Transverse colon (tissue), 4 donors: ENCODE data around the gene C11orf21. TPM values are rescaled to one million over a fixed set of nuclear protein-coding genes. Genes with fewer than 3 reads are reported as not detected.

Source experiments
- DNase-seq: peaks from one replicate; pipeline ENCODE4 v3.0.0-alpha.2; 2019
- H3K27ac ChIP-seq, 4 donors: fragments of 200-600 bp; sonication (generic); 2 replicates each; pipeline ENCODE4 v1.5.1; 2016 to 2018; ENCODE audit warnings: inconsistent platforms in 4 of 4
- H3K27me3 ChIP-seq: fragments of 200-600 bp; sonication (generic); 2 replicates; pipeline ENCODE4 v1.5.1; 2017; ENCODE audit warnings: inconsistent platforms
- H3K36me3 ChIP-seq, 4 donors: fragments of 200-600 bp; sonication (generic); 2 replicates each; pipeline ENCODE4 v1.5.1; 2017 to 2019; ENCODE audit warnings: inconsistent platforms in 4 of 4
- H3K4me1 ChIP-seq, 4 donors: fragments of 200-600 bp; sonication (generic); 2 replicates each; pipeline ENCODE4 v1.5.1; 2017 to 2020; ENCODE audit warnings: inconsistent platforms in 4 of 4
- H3K4me3 ChIP-seq, 4 donors: fragments of 200-600 bp; sonication (generic); 1 replicate in 1 of 4; 2 replicates in 3 of 4; pipeline versions ENCODE4 v1.5.1 to v1.6.1; 2017 to 2019; ENCODE audit warnings: inconsistent platforms in 4 of 4
- H3K9me3 ChIP-seq, 2 donors: fragments of 200-600 bp; sonication (generic); 2 replicates each; pipeline ENCODE4 v1.5.1; 2017 to 2019; ENCODE audit warnings: inconsistent platforms in 2 of 2
- EP300 ChIP-seq: sonication (generic); formaldehyde crosslinking; IDR thresholded peaks from one replicate; pipeline ENCODE4 v1.6.1; 2017; ENCODE audit warnings: antibody characterized with exemption, low read depth
- POLR2A ChIP-seq: fragments of 450-650 bp; IDR thresholded peaks from one replicate; pipeline ENCODE4 v1.6.1; 2016; ENCODE audit warnings: antibody characterized with exemption, mild to moderate bottlenecking, moderate library complexity
- POLR2AphosphoS5 ChIP-seq, 3 donors: sonication (generic); formaldehyde crosslinking; IDR thresholded peaks; one replicate each; pipeline ENCODE4 v1.6.1; 2016; ENCODE audit warnings: antibody characterized with exemption in 3 of 3
- WGBS, 2 donors: methylation state at CpG; one replicate each; pipeline ENCODE4 v1.1.5; 2018; ENCODE audit warnings: low coverage in 1 of 2; 5-methylcytosine and 5-hydroxymethylcytosine counted together
- in situ Hi-C, 4 donors: fragments of 200-750 bp; cut with MboI; loops; one replicate each; pipeline versions ENCODE4 v1.15.0 to v1.15.1; 2017; ENCODE audit warnings: low sequenced_read_pairs in 3 of 4, low pct_ligation_motif_present in 1 of 4, low pct_unique_long_range_greater_than_20kb in 1 of 4
- intact Hi-C: fragments of 100-400 bp; cut with DNase I; formaldehyde crosslinking; loops from one replicate; pipeline ENCODE4 v1.15.1; 2023; ENCODE audit warnings: low total_unique reads
- total RNA-seq, 4 donors: library from RNA; depleted of rRNA; stranded (reverse); fragments of >200 nt; gene quantifications; one replicate each; pipeline ENCODE4 v1.1.0, GENCODE V29; 2016
- TF ChIP-seq, protein P1 (sequence below), 5 experiments: fragments of 200-600 bp in 3 of 5; fragments of 450-650 bp in 2 of 5; sonication (generic) in 3 of 5; IDR thresholded peaks; 1 replicate in 2 of 5; 2 replicates in 3 of 5; pipeline ENCODE4 v1.5.1; 2016 to 2017; ENCODE audit warnings: antibody characterized with exemption in 5 of 5, inconsistent platforms in 3 of 5, mild to moderate bottlenecking in 2 of 5, moderate library complexity in 1 of 5

The C11orf21 gene
- total RNA-seq, 4 donors from 2014 or later: 0.27 TPM; not detected in 3

DNA sequence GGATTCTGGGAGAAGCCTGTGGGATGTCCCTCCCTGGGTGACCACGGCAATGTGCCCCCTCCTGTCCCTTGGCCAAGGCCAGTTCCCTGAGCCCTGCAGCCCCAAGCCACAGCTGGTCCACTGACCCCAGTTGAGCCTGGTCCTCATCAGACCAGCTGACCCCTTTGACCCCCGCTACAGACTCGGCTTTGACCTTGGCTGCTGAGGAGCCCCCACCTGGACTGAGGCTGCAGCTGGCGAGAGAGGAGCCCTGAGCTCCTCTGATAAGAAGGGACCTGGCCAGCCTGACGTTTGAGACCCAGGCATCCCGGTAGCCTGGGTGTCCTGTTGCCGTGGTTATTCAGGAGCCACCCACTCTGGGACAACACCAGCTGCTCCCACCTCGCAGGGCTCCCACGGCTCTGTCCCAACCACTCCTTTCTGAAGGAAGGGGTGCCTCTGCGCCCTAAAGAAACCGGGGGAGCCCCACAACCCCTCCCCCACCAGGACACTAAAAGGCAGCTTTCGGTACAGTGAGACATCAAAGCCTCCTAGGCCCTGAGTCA is 34.3 kb downstream of the C11orf21 start:
- TF ChIP-seq, protein P1, sequence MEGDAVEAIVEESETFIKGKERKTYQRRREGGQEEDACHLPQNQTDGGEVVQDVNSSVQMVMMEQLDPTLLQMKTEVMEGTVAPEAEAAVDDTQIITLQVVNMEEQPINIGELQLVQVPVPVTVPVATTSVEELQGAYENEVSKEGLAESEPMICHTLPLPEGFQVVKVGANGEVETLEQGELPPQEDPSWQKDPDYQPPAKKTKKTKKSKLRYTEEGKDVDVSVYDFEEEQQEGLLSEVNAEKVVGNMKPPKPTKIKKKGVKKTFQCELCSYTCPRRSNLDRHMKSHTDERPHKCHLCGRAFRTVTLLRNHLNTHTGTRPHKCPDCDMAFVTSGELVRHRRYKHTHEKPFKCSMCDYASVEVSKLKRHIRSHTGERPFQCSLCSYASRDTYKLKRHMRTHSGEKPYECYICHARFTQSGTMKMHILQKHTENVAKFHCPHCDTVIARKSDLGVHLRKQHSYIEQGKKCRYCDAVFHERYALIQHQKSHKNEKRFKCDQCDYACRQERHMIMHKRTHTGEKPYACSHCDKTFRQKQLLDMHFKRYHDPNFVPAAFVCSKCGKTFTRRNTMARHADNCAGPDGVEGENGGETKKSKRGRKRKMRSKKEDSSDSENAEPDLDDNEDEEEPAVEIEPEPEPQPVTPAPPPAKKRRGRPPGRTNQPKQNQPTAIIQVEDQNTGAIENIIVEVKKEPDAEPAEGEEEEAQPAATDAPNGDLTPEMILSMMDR (IDR thresholded peaks at IDR 0.05): no peak
- TF ChIP-seq EP300: no peak
- no peak for TF ChIP-seq POLR2AphosphoS5 (IDR thresholded peaks at IDR 0.05)
- no peak for TF ChIP-seq POLR2A
- in situ Hi-C loops: loop anchor here in 1 of 4 donors (10.0 kb wide), 1 partner anchor 63 kb away; no protein-coding TSS in a partner anchor
- Histone ChIP-seq H3K27ac (no peak overlapping the region), H3K4me3 (no peak overlapping the region), H3K27me3 (peaks cover 49% of the 10 kb centered on the region), H3K36me3 (no peaks in the 10 kb centered on the region), H3K9me3 (no peaks in the 10 kb centered on the region), H3K4me1 (peaks cover 0 to 30% (median 26%) of the 10 kb centered on the region in 4 donors)
- 56% methylated on average over 6 of the region's 12 CpGs; no CpG with 5 or more reads in 1 of the 2 donors for WGBS, 2 donors
- intact Hi-C loops: no loop called here
- no peak for DNase-seq

DNA sequence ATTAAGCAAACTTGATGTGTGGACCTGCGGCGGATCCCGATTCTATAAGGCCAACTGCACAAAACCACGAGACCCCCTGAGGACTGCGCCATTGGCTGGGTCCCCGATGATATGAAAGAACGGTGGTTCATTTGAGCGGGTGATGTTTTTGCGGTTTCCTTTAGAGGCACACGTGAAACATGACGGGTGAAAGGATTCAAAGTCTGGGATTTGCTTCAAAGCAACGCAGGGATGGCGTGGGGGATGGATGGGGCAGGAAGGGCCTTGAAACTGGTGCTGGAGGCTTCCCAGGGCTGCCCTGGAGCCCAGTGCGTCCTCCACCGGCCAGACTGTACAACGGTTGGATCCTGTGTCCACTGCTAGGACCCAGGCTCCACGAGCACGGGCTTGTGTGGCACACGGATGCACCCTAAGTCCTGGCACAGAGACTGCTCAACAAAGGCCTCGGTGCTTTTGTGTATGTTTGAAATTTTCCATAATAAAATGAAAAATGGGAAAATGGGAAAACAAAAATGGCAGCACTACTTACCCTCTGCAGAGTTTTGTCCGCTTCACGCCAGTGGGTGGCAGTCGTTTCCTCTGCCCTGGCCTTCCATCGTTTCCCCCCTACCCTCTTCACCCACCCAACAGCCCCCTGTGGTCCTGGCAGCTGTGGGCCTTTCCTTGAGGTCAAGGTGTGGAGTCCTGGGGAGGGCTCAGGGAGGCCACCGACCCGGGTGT is 35.0 kb downstream of the C11orf21 start:
- in situ Hi-C loops: loop anchor here in 1 of 4 donors (10.0 kb wide), 1 partner anchor 62 kb away; no protein-coding TSS in a partner anchor
- Histone ChIP-seq H3K27me3 (peaks cover 43% of the 10 kb centered on the region), H3K27ac (no peak overlapping the region), H3K4me3 (no peak overlapping the region), H3K9me3 (no peaks in the 10 kb centered on the region), H3K36me3 (no peaks in the 10 kb centered on the region), H3K4me1 (peaks cover 0 to 30% (median 26%) of the 10 kb centered on the region in 4 donors)
- WGBS, 2 donors: 65 to 86% methylated on average over 4 to 25 of the region's 26 CpGs
- intact Hi-C loops: no loop called here
- TF ChIP-seq POLR2AphosphoS5 (IDR thresholded peaks at IDR 0.05): no peak
- TF ChIP-seq, protein P1 (IDR thresholded peaks at IDR 0.05): no peak
- TF ChIP-seq POLR2A: no peak
- TF ChIP-seq EP300: no peak
- no peak for DNase-seq

DNA sequence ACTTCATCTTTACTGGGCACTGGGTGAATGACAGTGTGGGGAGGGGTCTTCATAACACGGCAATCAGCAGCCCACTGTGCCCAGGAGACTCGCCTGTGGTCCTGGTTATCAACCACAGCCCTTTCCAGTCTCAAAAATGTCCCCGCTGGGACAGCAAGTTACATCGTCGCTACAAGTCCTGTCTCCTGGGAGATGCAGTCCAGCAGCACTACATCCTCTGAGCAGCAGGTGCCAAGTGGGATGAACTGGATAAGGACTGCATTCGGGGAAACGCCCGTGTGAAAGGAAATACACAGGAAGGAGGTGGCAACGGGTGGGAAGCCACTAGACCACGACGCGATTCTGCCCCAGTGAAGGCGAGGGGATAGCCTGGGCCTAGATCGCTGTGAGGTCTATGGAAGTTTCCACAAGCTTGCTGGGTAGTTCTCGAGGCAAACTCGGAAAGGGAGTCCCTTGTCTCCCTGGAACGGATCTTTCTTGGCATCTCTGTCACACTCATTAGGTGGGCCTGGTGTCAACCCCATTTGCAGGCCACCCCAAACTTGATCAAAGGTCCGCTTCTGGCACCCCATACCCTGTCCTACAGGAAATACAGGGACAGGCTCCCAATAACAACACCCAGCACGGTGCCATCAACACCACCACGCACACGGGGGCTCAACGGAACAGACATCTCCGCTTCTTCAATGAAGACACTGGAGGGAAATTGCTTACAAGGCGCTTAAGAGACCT is 35.7 kb downstream of the C11orf21 start:
- in situ Hi-C loops: loop anchor here in 1 of 4 donors (10.0 kb wide), 1 partner anchor 61 kb away; no protein-coding TSS in a partner anchor
- Histone ChIP-seq H3K27ac (peak overlapping the region in 2 of 4 donors; percentile 4 to 22), H3K4me3 (no peak overlapping the region), H3K4me1 (peaks cover 0 to 29% (median 25%) of the 10 kb centered on the region in 4 donors), H3K27me3 (peaks cover 36% of the 10 kb centered on the region), H3K36me3 (no peaks in the 10 kb centered on the region), H3K9me3 (no peaks in the 10 kb centered on the region)
- 56 to 100% methylated on average over 4 to 24 of the region's 24 CpGs for WGBS, 2 donors
- no peak for TF ChIP-seq POLR2AphosphoS5 (IDR thresholded peaks at IDR 0.05)
- no peak for TF ChIP-seq EP300
- TF ChIP-seq POLR2A: no peak
- TF ChIP-seq, protein P1 (IDR thresholded peaks at IDR 0.05): no peak
- intact Hi-C loops: no loop called here
- no peak for DNase-seq

DNA sequence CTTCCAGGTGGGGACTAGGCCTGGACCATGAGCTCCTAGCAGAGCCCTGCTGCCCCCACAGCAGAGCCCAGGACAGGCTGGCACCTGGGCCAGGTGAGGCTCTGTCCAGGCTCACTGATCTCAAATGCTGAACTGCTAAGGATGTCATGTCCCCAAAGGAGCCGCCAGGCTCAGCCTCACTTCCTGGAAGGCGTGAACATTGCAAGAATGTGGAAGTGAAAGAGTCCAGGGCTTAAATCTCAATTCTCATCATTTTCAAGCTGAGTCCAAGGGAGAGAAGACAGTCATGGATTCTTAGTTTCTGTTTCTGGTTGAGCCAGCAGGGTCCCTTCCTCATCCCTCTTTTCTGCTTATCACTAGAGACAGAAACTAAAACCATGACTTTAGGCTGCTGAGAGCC is 36.3 kb downstream of the C11orf21 start:
- no peaks in the 10 kb centered on the region for H3K9me3 ChIP-seq
- no peak for TF ChIP-seq EP300
- TF ChIP-seq, protein P1 (IDR thresholded peaks at IDR 0.05): no peak
- no peak for TF ChIP-seq POLR2A
- TF ChIP-seq POLR2AphosphoS5 (IDR thresholded peaks at IDR 0.05): no peak
- no peaks in the 10 kb centered on the region for H3K36me3 ChIP-seq
- no peak overlapping the region for H3K4me3 ChIP-seq
- in situ Hi-C loops: loop anchor here in 1 of 4 donors (10.0 kb wide), 1 partner anchor 61 kb away; no protein-coding TSS in a partner anchor
- 43% methylated on average over 2 of the region's 2 CpGs; no CpG with 5 or more reads in 1 of the 2 donors for WGBS, 2 donors
- no peak for DNase-seq
- peak overlapping the region in 2 of 4 donors; percentile 4 to 22 for H3K27ac ChIP-seq
- intact Hi-C loops: no loop called here
- peaks cover 0 to 22% (median 19%) of the 10 kb centered on the region in 4 donors for H3K4me1 ChIP-seq
- peaks cover 29% of the 10 kb centered on the region for H3K27me3 ChIP-seq
